AG04450 (cell line): ENCODE results near the gene IGFBP6. TPM values are rescaled to one million over a fixed set of nuclear protein-coding genes. Genes with fewer than 3 reads are reported as not detected.

Experiments used
- CTCF ChIA-PET: fragments of 300-600, 350-600 bp; formaldehyde crosslinking; extraction: SDS; loops from one replicate; lab custom pipeline; 2022; ENCODE audit warnings: antibody characterized with exemption, inconsistent platforms; lab: Charles Lee
- POLR2A ChIA-PET: fragments of 350-600 bp; formaldehyde crosslinking; extraction: SDS; loops from one replicate; lab custom pipeline; 2021; ENCODE audit warnings: antibody characterized with exemption, inconsistent platforms; lab: Yijun Ruan, JAX
- DNase-seq: peaks from one replicate; pipeline ENCODE4 v3.0.0-alpha.2; 2011; ENCODE audit warnings: low read depth, low spot score
- H3K27ac ChIP-seq: one replicate; pipeline ENCODE4 v1.5.1; 2012; ENCODE audit warnings: low read depth, low read length, control low read depth
- H3K27me3 ChIP-seq: one replicate; pipeline ENCODE4 v1.6.0; 2012; ENCODE audit warnings: low read length; ENCODE audit not compliant: control insufficient read depth, insufficient read depth
- H3K4me3 ChIP-seq: 2 replicates; pipeline ENCODE4 v1.5.1; 2011; ENCODE audit warnings: mild to moderate bottlenecking, low read depth, low read length, control low read depth
- H3K9me3 ChIP-seq: 2 replicates; pipeline ENCODE4 v1.5.1; 2012; ENCODE audit warnings: low read length; ENCODE audit not compliant: control insufficient read depth, insufficient read depth
- polyA plus RNA-seq: library from polyadenylated mRNA; depleted of rRNA; stranded (reverse); fragments of >200 nt; gene quantifications from 2 replicates; pipeline ENCODE4 v1.2.3, GENCODE V29; 2011
- TF ChIP-seq, protein P1 (sequence below): IDR thresholded peaks from 2 replicates; pipeline ENCODE4 v1.5.1; 2011; ENCODE audit warnings: low read depth, low read length, control low read depth, inconsistent platforms

The IGFBP6 gene
- polyA plus RNA-seq, 1 experiment = 182 TPM

DNA sequence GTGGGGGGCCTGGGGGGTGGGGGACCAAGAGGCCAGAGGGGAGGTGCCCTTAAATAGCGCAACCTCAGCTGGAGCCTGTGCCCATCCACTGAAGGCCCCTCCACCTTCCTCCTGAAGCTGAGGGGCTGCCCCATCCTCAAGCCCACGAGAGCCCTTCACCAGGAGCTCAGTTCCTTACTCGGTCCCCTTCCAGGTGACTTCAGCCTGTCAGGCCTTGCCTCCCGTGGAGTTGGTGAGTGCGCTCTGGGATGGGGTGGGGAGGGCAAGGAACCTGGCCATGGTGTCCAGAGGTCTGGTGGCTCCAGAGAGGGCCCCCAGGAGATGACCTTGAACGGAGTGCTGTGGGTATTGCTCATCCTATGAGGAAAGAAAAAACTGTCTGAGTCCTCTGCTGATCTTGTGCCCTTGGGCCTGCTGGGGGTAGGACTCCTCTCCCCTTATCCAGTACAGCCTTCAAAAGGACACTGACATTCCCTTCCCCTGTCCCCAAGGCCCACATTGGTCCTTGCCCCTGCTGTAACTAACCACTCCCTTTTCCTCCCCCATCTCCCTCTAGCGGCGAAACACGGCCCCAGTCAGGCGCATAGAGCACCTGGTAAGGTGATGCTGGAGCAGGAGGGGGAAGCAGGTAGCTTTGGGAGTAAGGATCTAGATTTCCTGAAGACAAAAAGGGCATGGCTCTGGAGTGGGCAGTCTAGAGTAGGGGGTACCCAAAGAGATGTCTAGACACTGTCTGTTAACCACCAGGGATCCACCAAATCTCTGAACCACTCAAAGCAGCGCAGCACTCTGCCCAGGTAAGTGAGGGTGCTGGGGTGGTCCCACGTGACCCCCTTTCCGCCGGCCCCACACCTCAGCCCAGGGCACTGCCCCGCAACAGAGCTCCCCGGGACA, 44.0 kb upstream of the IGFBP6 start:
- H3K4me3 ChIP-seq = 0 out of 2 replicates have a peak overlapping the region, but pooled peaks have one; percentile 7
- peak overlapping the region; percentile 21 for H3K27ac ChIP-seq
- peaks cover 3% of the 10 kb centered on the region; the same call in 1 of the 2 replicates for H3K9me3 ChIP-seq
- ChIA-PET CTCF (interaction anchor here (0.6 to 4.2 kb wide), 7 partner anchors 8 to 145 kb away, joined by 3 to 43 read pairs (median 3); partner anchors contain the start of gene SPRYD3), POLR2A (interaction anchor here (0.7 to 3.0 kb wide), 6 partner anchors 8 to 72 kb away, joined by 3 to 18 read pairs (median 5); partner anchors contain the start of gene SPRYD3)
- no peaks in the 10 kb centered on the region for H3K27me3 ChIP-seq
- no peak for DNase-seq
- TF ChIP-seq, protein P1, sequence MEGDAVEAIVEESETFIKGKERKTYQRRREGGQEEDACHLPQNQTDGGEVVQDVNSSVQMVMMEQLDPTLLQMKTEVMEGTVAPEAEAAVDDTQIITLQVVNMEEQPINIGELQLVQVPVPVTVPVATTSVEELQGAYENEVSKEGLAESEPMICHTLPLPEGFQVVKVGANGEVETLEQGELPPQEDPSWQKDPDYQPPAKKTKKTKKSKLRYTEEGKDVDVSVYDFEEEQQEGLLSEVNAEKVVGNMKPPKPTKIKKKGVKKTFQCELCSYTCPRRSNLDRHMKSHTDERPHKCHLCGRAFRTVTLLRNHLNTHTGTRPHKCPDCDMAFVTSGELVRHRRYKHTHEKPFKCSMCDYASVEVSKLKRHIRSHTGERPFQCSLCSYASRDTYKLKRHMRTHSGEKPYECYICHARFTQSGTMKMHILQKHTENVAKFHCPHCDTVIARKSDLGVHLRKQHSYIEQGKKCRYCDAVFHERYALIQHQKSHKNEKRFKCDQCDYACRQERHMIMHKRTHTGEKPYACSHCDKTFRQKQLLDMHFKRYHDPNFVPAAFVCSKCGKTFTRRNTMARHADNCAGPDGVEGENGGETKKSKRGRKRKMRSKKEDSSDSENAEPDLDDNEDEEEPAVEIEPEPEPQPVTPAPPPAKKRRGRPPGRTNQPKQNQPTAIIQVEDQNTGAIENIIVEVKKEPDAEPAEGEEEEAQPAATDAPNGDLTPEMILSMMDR = peak; percentile 68

DNA sequence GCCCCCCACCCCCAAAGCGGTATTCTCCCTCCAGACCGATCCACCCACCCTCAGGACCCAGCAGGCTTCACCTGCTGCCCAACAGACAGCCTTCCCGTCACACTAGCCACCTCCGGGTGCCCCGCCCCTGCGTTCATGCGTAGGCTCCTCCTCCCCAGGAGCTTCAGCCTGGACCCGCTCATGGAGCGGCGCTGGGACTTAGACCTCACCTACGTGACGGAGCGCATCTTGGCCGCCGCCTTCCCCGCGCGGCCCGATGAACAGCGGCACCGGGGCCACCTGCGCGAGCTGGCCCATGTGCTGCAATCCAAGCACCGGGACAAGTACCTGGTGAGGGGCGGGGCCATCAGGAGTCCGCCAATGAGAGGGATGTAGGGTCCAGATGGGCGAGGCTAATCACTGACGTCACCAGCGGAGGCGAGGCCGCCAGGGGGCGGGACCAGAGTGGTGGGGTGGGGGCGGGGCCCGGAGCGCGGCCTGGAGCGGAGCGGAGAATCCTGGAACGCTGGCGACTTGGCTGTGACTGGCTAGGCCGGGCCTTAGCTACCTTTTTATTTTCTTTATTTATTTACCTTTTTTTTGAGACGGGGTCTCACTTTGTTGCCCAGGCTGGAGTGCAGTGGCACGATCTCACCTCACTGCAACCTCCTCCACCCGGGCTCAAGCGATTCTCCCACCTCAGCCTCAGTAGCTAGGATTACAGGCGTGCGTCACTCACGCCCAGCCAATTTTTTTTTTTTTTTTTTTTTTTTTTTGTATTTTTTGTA, 43.2 kb upstream of the IGFBP6 start:
- DNase-seq = no peak
- H3K4me3 ChIP-seq = peak overlapping the region; percentile 47
- TF ChIP-seq, protein P1 = no peak
- peak overlapping the region; percentile 47 for H3K27ac ChIP-seq
- CTCF ChIA-PET = interaction anchor here (0.6 to 4.2 kb wide), 5 partner anchors 11 to 267 kb away, joined by 3 to 43 read pairs (median 6); partner anchors contain the start of genes AAAS and SPRYD3
- peaks cover 3% of the 10 kb centered on the region; the same call in 1 of the 2 replicates for H3K9me3 ChIP-seq
- no peaks in the 10 kb centered on the region for H3K27me3 ChIP-seq
- POLR2A ChIA-PET = interaction anchor here (0.7 to 3.0 kb wide), 5 partner anchors 10 to 73 kb away, joined by 3 to 18 read pairs (median 6); partner anchors contain the start of gene SPRYD3

DNA sequence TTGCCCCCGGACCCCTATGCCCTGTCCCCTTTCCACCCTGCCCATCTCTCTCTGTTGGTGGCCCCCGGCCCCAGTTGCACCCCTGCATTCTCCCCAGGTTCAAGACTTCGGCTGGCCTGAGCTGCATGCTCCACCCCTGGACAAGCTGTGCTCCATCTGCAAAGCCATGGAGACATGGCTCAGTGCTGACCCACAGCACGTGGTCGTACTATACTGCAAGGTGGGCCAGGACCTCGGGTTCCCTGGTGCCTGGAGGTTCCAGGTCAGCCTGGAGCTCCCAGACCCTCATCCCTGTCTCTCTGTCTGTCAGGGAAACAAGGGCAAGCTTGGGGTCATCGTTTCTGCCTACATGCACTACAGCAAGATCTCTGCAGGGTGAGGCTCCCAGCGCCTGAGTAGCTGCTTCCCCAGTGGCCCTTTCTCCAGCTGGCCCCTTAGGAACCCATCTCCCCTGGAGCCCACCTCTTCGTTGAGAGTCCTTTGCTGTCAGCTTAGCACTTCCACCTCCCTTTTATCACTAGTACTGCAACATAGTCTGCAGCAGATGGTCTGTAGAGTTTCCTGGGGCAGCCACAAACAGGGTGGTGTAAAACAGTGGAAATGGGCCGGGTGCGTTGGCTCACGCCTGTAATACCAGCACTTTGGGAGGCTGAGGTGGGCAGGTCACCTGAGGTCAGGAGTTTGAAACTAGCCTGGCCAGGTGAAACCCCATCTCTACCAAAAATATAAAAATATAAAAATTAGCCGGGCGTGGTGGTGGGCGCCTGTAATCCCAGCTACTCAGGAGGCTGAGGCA, 41.8 kb upstream of the IGFBP6 start:
- no peaks in the 10 kb centered on the region for H3K9me3 ChIP-seq
- H3K27ac ChIP-seq = peak overlapping the region; percentile 11
- no peak overlapping the region for H3K4me3 ChIP-seq
- no peaks in the 10 kb centered on the region for H3K27me3 ChIP-seq
- CTCF ChIA-PET = interaction anchor here (0.9 to 4.2 kb wide), 3 partner anchors 8 to 43 kb away, joined by 3 to 43 read pairs (median 10); no protein-coding TSS in a partner anchor
- TF ChIP-seq, protein P1 = no peak
- POLR2A ChIA-PET = interaction anchor here (0.9 to 3.0 kb wide), 3 partner anchors 10 to 13 kb away, joined by 3 to 18 read pairs (median 3); no protein-coding TSS in a partner anchor
- no peak for DNase-seq

DNA sequence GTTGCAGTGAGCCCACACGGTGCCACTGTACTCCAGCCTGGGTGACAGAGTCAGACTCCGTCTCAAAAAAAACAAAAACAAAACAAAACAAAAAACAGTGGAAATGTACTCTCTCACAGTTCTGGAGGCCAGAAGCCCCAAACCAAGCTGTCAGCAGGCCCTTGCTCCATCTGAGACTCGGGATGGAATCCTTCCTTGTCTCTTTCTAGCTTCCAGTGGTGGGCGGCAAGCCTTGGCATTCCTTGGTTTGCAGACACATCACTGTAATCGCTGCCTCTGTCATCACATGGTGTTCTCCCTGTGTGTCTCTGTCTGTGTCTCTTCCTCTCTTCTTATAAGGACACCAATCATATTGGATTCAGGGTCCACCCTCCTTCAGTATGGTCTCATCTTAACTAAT, 41.2 kb upstream of the IGFBP6 start:
- Histone ChIP-seq H3K4me3 (no peak overlapping the region), H3K9me3 (no peaks in the 10 kb centered on the region), H3K27ac (no peak overlapping the region), H3K27me3 (no peaks in the 10 kb centered on the region)
- DNase-seq = no peak
- ChIA-PET CTCF (interaction anchor here (0.9 to 4.2 kb wide), 4 partner anchors 9 to 141 kb away, joined by 3 to 43 read pairs (median 8); no protein-coding TSS in a partner anchor), POLR2A (interaction anchor here (0.9 kb wide), 1 partner anchor 9 kb away, joined by 3 read pairs; no protein-coding TSS in a partner anchor)
- TF ChIP-seq, protein P1 = no peak
